Neutrophil (primary cell): ENCODE measurements around the gene AFAP1L2.

Experiments
- H3K27ac ChIP-seq: fragments of 200-600 bp; sonication (generic); 2 replicates; pipeline ENCODE4 v1.5.1; 2016; ENCODE audit warnings: mild to moderate bottlenecking, moderate library complexity
- H3K27me3 ChIP-seq: fragments of 200-600 bp; sonication (generic); 2 replicates; pipeline ENCODE4 v1.6.0; 2016; ENCODE audit warnings: mild to moderate bottlenecking
- H3K36me3 ChIP-seq: fragments of 200-600 bp; sonication (generic); 2 replicates; pipeline ENCODE4 v1.5.1; 2017
- H3K4me1 ChIP-seq, 2 experiments: fragments of 200-600 bp in 1 of 2; sonication (generic) in 1 of 2; 1 replicate in 1 of 2; 2 replicates in 1 of 2; pipeline versions ENCODE4 v1.5.1 to v1.6.1; 2013 to 2016; ENCODE audit warnings: low read depth in 1 of 2, low read length in 1 of 2, mild to moderate bottlenecking in 1 of 2, moderate library complexity in 1 of 2; ENCODE audit not compliant: control insufficient read depth in 1 of 2, insufficient read depth in 1 of 2
- H3K4me3 ChIP-seq, 2 experiments: fragments of 200-600 bp in 1 of 2; sonication (generic) in 1 of 2; 1 replicate in 1 of 2; 2 replicates in 1 of 2; pipeline ENCODE4 v1.5.1; 2013 to 2016; ENCODE audit warnings: low read depth in 1 of 2, low read length in 1 of 2, mild to moderate bottlenecking in 1 of 2, moderate library complexity in 1 of 2
- H3K9me3 ChIP-seq: fragments of 200-600 bp; sonication (generic); 2 replicates; pipeline ENCODE4 v1.5.1; 2016
- TF ChIP-seq, protein P1 (sequence below): fragments of 200-600 bp; sonication (generic); IDR thresholded peaks from 2 replicates; pipeline ENCODE4 v1.5.1; 2016; ENCODE audit warnings: antibody characterized with exemption

Gene AFAP1L2

DNA sequence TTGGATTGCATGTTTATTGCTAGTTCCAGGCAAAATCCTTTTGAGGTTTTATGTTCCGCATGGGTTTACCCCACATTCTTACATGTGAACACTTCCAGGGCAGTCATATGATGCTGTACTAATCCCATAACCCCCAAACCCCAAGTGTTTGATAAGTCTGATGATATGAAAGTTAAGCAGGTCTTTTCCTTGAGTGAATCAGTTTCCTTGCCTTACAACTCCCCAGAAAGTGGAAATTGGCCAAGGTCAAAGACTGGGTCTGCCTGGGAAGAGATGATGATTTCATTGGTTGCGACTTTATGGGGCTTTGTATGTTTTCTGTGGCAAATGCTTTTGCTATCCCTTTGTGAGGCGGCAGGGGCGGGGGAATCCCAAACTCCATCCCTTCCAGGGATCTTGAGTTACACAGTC is 24.7 kb downstream of the AFAP1L2 start:
- Histone ChIP-seq H3K27ac (no peak overlapping the region), H3K36me3 (no peaks in the 10 kb centered on the region), H3K27me3 (peaks cover 5% of the 10 kb centered on the region), H3K9me3 (no peaks in the 10 kb centered on the region), H3K4me3 (no peak overlapping the region), H3K4me1 (no peaks in the 10 kb centered on the region)
- TF ChIP-seq, protein P1, sequence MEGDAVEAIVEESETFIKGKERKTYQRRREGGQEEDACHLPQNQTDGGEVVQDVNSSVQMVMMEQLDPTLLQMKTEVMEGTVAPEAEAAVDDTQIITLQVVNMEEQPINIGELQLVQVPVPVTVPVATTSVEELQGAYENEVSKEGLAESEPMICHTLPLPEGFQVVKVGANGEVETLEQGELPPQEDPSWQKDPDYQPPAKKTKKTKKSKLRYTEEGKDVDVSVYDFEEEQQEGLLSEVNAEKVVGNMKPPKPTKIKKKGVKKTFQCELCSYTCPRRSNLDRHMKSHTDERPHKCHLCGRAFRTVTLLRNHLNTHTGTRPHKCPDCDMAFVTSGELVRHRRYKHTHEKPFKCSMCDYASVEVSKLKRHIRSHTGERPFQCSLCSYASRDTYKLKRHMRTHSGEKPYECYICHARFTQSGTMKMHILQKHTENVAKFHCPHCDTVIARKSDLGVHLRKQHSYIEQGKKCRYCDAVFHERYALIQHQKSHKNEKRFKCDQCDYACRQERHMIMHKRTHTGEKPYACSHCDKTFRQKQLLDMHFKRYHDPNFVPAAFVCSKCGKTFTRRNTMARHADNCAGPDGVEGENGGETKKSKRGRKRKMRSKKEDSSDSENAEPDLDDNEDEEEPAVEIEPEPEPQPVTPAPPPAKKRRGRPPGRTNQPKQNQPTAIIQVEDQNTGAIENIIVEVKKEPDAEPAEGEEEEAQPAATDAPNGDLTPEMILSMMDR: no peak

DNA sequence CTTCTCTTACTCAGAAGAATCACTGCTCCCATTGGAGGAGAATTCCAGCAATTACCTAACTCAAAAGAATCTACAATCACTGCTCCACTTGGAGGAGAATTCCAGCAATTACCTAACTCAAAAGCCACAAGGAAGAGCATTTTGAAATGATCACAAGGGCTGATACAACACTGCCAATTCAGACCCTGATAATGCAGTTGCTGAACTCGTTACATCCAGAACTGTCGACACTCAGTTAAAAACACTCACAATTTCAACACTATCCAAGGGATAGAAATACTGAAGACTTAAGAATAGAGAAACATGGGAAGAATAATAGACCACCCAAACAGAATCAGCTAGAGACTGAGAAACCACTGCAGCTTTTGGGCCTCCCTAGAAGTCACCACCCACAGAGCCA is 27.8 kb downstream of the AFAP1L2 start:
- Histone ChIP-seq H3K27ac (no peak overlapping the region), H3K9me3 (no peaks in the 10 kb centered on the region), H3K4me3 (no peak overlapping the region), H3K36me3 (no peaks in the 10 kb centered on the region), H3K27me3 (no peaks in the 10 kb centered on the region), H3K4me1 (no peaks in the 10 kb centered on the region)
- TF ChIP-seq, protein P1: no peak

DNA sequence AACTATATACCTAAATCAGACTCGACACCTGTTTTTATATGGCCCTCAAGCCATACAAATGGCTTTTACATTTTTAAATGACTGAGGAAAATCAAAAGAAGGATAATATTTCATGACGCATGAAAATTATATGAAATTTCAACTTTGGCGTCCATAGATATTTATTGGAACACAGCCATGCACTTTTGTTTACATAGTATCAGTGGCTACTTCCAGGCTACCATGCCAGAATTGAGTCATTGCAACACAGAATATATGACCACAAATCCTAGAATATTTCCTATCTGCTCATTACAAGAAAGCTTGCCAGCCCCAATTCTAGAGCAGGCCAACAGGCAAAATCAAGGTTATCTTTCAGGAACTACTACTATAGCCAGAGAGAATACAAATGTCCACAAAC is 29.3 kb downstream of the AFAP1L2 start:
- Histone ChIP-seq H3K27ac (no peak overlapping the region), H3K4me3 (no peak overlapping the region), H3K36me3 (no peaks in the 10 kb centered on the region), H3K9me3 (no peaks in the 10 kb centered on the region), H3K27me3 (no peaks in the 10 kb centered on the region), H3K4me1 (no peaks in the 10 kb centered on the region)
- TF ChIP-seq, protein P1: no peak

DNA sequence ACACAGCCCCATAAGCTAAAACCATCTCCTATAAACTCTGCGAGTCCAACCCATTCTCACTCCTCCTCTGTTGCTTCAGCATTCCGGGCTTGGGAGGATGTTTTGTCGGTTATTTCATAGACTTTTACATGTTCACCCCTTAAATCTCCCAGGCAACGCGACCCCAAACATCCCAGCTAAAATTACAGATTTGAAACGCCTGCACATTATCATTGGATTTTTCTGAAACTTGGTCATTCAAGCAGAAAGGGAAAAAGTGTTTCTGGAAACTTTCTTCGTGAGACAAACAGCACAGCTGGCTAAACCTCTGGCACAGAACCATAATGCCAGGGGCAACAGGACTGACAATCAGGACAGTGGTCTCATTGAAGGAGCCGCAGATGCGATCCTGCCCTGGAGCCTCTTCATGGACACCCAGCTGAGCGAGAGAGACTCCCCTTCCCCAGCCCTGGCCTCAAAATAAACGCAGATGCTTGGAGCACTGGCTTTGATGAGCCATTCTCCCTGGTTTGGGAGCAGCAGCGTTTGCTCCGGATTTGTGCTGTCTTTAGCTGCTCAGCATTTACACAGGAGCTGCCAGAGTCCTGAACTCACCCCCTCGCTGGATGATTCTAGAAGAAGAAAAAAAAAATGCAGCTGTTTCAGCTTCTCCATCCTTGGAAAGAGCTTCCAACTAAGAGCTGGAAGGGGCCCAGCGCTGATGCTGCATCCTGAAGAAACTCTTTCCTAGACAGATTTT is 30.1 kb downstream of the AFAP1L2 start:
- H3K27me3 ChIP-seq: no peaks in the 10 kb centered on the region
- H3K4me1 ChIP-seq: no peaks in the 10 kb centered on the region
- no peaks in the 10 kb centered on the region for H3K9me3 ChIP-seq
- no peak overlapping the region for H3K4me3 ChIP-seq
- H3K27ac ChIP-seq: no peak overlapping the region
- no peaks in the 10 kb centered on the region for H3K36me3 ChIP-seq
- TF ChIP-seq, protein P1: no peak

DNA sequence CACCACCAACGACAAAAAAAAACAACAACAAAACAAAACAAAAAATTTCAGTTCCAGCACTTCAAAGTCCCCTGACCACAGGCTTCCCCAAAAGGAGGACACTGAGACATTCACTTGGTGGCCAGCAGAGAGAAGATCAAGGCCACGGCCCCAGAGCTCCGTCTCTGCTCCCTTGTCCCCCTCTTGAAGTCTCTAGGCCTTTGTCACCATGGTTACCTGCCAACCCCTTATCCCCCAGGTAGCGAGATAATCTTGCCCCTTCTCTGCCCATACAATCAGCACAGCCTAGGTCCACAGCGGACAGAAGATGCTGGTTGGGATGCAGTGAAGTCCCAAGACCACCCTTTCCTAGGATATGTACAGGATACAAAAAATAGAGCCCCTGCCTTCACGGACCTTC is 30.7 kb downstream of the AFAP1L2 start:
- Histone ChIP-seq H3K4me1 (no peaks in the 10 kb centered on the region), H3K36me3 (no peaks in the 10 kb centered on the region), H3K4me3 (no peak overlapping the region), H3K27ac (no peak overlapping the region), H3K9me3 (no peaks in the 10 kb centered on the region), H3K27me3 (no peaks in the 10 kb centered on the region)
- TF ChIP-seq, protein P1: no peak
